ENCODE data around the gene KCTD16.

The KCTD16 gene

GRCh38 chr5:144202072-144202471 is 31.4 kb downstream of the KCTD16 start:
- TF ChIP-seq CTCF (IDR thresholded peaks at IDR 0.05; ENCODE audit: low read depth, low read length): no peak
- no peak overlapping the region for H3K4me3 ChIP-seq (replicated peaks in 1 of 2; ENCODE audit: low read depth in 2 of 2, low read length in 2 of 2)
- DNase-seq (ENCODE audit: low read depth in 2 of 2): peak in 1 of 2 donors; percentile 53

GRCh38 chr5:144202726-144203125 is 32.1 kb downstream of the KCTD16 start:
- TF ChIP-seq CTCF (IDR thresholded peaks at IDR 0.05; ENCODE audit: low read depth, low read length): no peak
- no peak overlapping the region for H3K4me3 ChIP-seq (replicated peaks in 1 of 2; ENCODE audit: low read depth in 2 of 2, low read length in 2 of 2)
- no peak for DNase-seq (ENCODE audit: low read depth in 2 of 2)

GRCh38 chr5:144203750-144204596 is 33.3 kb downstream of the KCTD16 start:
- peak; percentile 84 to 90 for DNase-seq (ENCODE audit: low read depth in 2 of 2)
- no peak overlapping the region for H3K4me3 ChIP-seq (replicated peaks in 1 of 2; ENCODE audit: low read depth in 2 of 2, low read length in 2 of 2)
- peak; percentile 87 for TF ChIP-seq CTCF (IDR thresholded peaks at IDR 0.05; ENCODE audit: low read depth, low read length)

- no peak for TF ChIP-seq CTCF (IDR thresholded peaks at IDR 0.05; ENCODE audit: low read depth, low read length)
- H3K4me3 ChIP-seq (replicated peaks in 1 of 2; ENCODE audit: low read depth in 2 of 2, low read length in 2 of 2): peak overlapping the region; percentile 25 to 63
- DNase-seq (ENCODE audit: low read depth in 2 of 2): peak; percentile 33 to 54
These were observed 34.5 kb downstream of the KCTD16 start for GRCh38 chr5:144205141-144205551.

- no peak for TF ChIP-seq CTCF (IDR thresholded peaks at IDR 0.05; ENCODE audit: low read depth, low read length)
- no peak overlapping the region for H3K4me3 ChIP-seq (replicated peaks in 1 of 2; ENCODE audit: low read depth in 2 of 2, low read length in 2 of 2)
- DNase-seq (ENCODE audit: low read depth in 2 of 2): peak in 1 of 2 donors; percentile 41
These were observed 35.5 kb downstream of the KCTD16 start for GRCh38 chr5:144206141-144206540.

GRCh38 chr5:144207875-144208444 is 37.3 kb downstream of the KCTD16 start:
- no peak for DNase-seq (ENCODE audit: low read depth in 2 of 2)

More at GRCh38 chr5:144207875-144208444, 37.3 kb downstream of the KCTD16 start:
- H3K4me3 ChIP-seq (replicated peaks in 1 of 2; ENCODE audit: low read depth in 2 of 2, low read length in 2 of 2): no peak overlapping the region
- TF ChIP-seq CTCF (IDR thresholded peaks at IDR 0.05; ENCODE audit: low read depth, low read length): no peak
